ENCODE measurements around the gene PNKP.

DNA sequence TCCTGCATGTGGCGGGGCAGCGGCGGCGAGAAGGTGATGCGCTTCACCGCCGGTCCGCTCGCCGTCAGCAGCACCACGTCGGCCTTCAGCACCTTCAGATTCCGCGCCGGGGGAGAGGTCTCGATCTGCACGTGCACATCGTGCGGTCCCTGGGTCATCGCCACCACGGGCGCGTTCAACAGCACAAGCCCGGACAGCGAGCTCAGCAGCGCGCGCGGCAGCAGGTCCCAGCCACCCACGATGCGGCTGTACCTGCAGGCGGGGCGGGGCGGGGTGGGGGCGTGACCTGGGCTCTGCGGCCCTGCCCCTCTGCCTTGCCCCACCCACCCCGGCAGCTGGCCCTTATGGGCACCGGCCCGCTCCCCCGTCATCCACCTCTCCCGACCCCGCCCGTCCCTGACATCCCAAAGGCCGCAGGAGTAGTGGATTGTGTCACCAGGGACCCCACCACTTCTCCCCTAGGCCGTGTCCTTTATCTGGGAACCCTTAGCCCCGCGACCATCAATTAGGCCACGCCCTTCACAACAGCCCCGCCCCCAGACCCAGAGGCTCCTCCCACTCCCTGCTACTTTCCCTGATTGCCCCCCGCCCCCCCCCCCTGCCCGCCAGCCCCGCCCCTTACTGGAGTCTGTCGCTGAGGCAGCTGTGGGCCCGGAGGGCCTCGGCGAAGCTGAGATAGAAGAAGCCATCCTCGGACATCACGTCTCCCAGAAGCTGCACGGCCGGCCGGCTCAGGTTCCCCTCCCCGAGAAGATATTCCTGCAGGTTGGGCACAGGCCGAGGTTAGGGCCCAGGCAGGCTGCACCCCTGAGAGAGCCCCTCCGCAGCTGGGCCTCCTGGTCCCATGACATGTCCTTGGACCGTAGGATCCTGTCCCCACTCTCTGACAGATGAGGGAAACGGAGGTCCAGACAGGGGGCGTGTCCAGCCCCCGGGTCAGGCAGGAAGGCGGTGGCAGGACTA, 23.3 kb upstream of the PNKP start:
- TF ChIP-seq, protein P1, sequence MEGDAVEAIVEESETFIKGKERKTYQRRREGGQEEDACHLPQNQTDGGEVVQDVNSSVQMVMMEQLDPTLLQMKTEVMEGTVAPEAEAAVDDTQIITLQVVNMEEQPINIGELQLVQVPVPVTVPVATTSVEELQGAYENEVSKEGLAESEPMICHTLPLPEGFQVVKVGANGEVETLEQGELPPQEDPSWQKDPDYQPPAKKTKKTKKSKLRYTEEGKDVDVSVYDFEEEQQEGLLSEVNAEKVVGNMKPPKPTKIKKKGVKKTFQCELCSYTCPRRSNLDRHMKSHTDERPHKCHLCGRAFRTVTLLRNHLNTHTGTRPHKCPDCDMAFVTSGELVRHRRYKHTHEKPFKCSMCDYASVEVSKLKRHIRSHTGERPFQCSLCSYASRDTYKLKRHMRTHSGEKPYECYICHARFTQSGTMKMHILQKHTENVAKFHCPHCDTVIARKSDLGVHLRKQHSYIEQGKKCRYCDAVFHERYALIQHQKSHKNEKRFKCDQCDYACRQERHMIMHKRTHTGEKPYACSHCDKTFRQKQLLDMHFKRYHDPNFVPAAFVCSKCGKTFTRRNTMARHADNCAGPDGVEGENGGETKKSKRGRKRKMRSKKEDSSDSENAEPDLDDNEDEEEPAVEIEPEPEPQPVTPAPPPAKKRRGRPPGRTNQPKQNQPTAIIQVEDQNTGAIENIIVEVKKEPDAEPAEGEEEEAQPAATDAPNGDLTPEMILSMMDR (conservative IDR thresholded peaks at IDR 0.05) = no peak; the same call in 1 of the 2 replicates
- TF ChIP-seq ZFX (IDR thresholded peaks at IDR 0.05) = 0 out of 2 replicates have a peak, but pooled peaks have one; percentile 3

Measured in C4-2B (cell line).